ENCODE results near the gene ZNRD2. TPM values are rescaled to one million over a fixed set of nuclear protein-coding genes. Genes with fewer than 3 reads are reported as not detected.

The ZNRD2 gene
- polyA plus RNA-seq, 3 donors = 48.5 to 65.1 (median 56.2) TPM

GRCh38 chr11:65553301-65554001 is 16.8 kb upstream of the ZNRD2 start:
- no peaks in the 10 kb centered on the region for H4K20me1 ChIP-seq (ENCODE audit: insufficient read depth, low read length)
- H3K27me3 ChIP-seq (ENCODE audit: control insufficient read depth in 2 of 2, insufficient read depth in 2 of 2, low read length in 2 of 2) = peaks cover 0 to 10% of the 10 kb centered on the region in 2 donors
- H3K4me1 ChIP-seq (ENCODE audit: control insufficient read depth in 1 of 2, insufficient read depth in 2 of 2, low read length in 2 of 2) = peaks cover 20 to 51% of the 10 kb centered on the region in 2 donors
- TF ChIP-seq CTCF (IDR thresholded peaks at IDR 0.05) = no peak
- no peaks in the 10 kb centered on the region for H3K79me2 ChIP-seq (ENCODE audit: insufficient read depth, low read length)
- no peak for DNase-seq
- intact Hi-C loops (cut with micrococcal nuclease) = no loop called here
- H3K4me3 Mint-ChIP-seq = peak overlapping the region in 1 of 2 donors; percentile 52
- no peak overlapping the region for H2AFZ ChIP-seq (ENCODE audit: insufficient read depth, low read depth, low read length, poor library complexity, severe bottlenecking)
- H3K9me3 ChIP-seq (replicated peaks in 1 of 2; ENCODE audit: control insufficient read depth in 1 of 2, insufficient read depth in 1 of 2, low read length in 2 of 2) = no peaks in the 10 kb centered on the region
- 55% methylated on average over 31 of the region's 37 CpGs for WGBS (ENCODE audit: insufficient coverage)
- H3K9me3 Mint-ChIP-seq = peaks cover 0 to 2% (median 0%) of the 10 kb centered on the region in 7 donors
- peaks cover 0 to 9% of the 10 kb centered on the region in 2 donors for H3K36me3 Mint-ChIP-seq
- no peak overlapping the region for H3K9ac ChIP-seq (ENCODE audit: insufficient read depth, low read length, poor library complexity, severe bottlenecking)
- no peak overlapping the region for H3K27ac Mint-ChIP-seq
- H3K27me3 Mint-ChIP-seq (ENCODE audit: low read depth in 3 of 3) = peaks cover 22 to 26% (median 24%) of the 10 kb centered on the region in 3 donors
- no peaks in the 10 kb centered on the region for H3K36me3 ChIP-seq (replicated peaks in 1 of 2; ENCODE audit: control insufficient read depth in 1 of 2, insufficient read depth in 2 of 2, low read length in 2 of 2)
- peaks cover 52% of the 10 kb centered on the region for H3K4me1 Mint-ChIP-seq
- peak overlapping the region in 1 of 3 experiments; percentile 23 for H3K4me3 ChIP-seq (replicated peaks in 1 of 3; ENCODE audit: low read depth in 2 of 3, low read length in 3 of 3)
- H3K4me2 ChIP-seq (replicated peaks; ENCODE audit: extremely low read depth, low read length, poor library complexity, severe bottlenecking) = no peak overlapping the region
- no peak overlapping the region for H3K27ac ChIP-seq (ENCODE audit: low read depth in 1 of 2, low read length in 2 of 2)

GRCh38 chr11:65554057-65554818 is 16.0 kb upstream of the ZNRD2 start:
- Histone ChIP-seq H3K9ac (ENCODE audit: insufficient read depth, low read length, poor library complexity, severe bottlenecking) (no peak overlapping the region), H3K27me3 (ENCODE audit: control insufficient read depth in 2 of 2, insufficient read depth in 2 of 2, low read length in 2 of 2) (peaks cover 0 to 17% of the 10 kb centered on the region in 2 donors), H4K20me1 (ENCODE audit: insufficient read depth, low read length) (no peaks in the 10 kb centered on the region), H2AFZ (ENCODE audit: insufficient read depth, low read depth, low read length, poor library complexity, severe bottlenecking) (no peak overlapping the region), H3K4me3 (replicated peaks in 1 of 3; ENCODE audit: low read depth in 2 of 3, low read length in 3 of 3) (no peak overlapping the region), H3K9me3 (replicated peaks in 1 of 2; ENCODE audit: control insufficient read depth in 1 of 2, insufficient read depth in 1 of 2, low read length in 2 of 2) (no peaks in the 10 kb centered on the region), H3K79me2 (ENCODE audit: insufficient read depth, low read length) (no peaks in the 10 kb centered on the region), H3K4me1 (ENCODE audit: control insufficient read depth in 1 of 2, insufficient read depth in 2 of 2, low read length in 2 of 2) (peaks cover 26 to 59% of the 10 kb centered on the region in 2 donors), H3K4me2 (replicated peaks; ENCODE audit: extremely low read depth, low read length, poor library complexity, severe bottlenecking) (no peak overlapping the region), H3K36me3 (replicated peaks in 1 of 2; ENCODE audit: control insufficient read depth in 1 of 2, insufficient read depth in 2 of 2, low read length in 2 of 2) (no peaks in the 10 kb centered on the region), H3K27ac (ENCODE audit: low read depth in 1 of 2, low read length in 2 of 2) (no peak overlapping the region)
- Mint-ChIP-seq H3K36me3 (peaks cover 0 to 9% of the 10 kb centered on the region in 2 donors), H3K4me1 (peaks cover 52% of the 10 kb centered on the region), H3K4me3 (no peak overlapping the region), H3K27ac (peak overlapping the region in 2 of 7 donors; percentile 19 to 42), H3K9me3 (peaks cover 0 to 2% (median 0%) of the 10 kb centered on the region in 7 donors), H3K27me3 (ENCODE audit: low read depth in 3 of 3) (peaks cover 17 to 32% (median 26%) of the 10 kb centered on the region in 3 donors)
- intact Hi-C loops (cut with micrococcal nuclease) = no loop called here
- WGBS (ENCODE audit: insufficient coverage) = 85% methylated on average over 21 of the region's 27 CpGs
- no peak for TF ChIP-seq CTCF (IDR thresholded peaks at IDR 0.05)
- DNase-seq = no peak
